HL-60 (cell line): ENCODE results near the gene SLC23A2.

ENCODE experiments used
- DNase-seq, 2 experiments: peaks; one replicate each; pipeline ENCODE4 v3.0.0-alpha.2; 2010 to 2020; ENCODE audit warnings: low read depth in 1 of 2, low spot score in 1 of 2
- H3K27ac ChIP-seq: fragments of 250-450 bp; sonication (Bioruptor Pico); replicated peaks from 2 replicates; pipeline ENCODE4 v1.5.1; 2020; ENCODE audit warnings: mild to moderate bottlenecking, moderate library complexity
- H3K27me3 ChIP-seq: fragments of 250-450 bp; sonication (Bioruptor Pico); 2 replicates; pipeline ENCODE4 v1.5.1; 2021; ENCODE audit warnings: mild to moderate bottlenecking, moderate library complexity; ENCODE audit not compliant: insufficient read depth, poor library complexity, severe bottlenecking
- H3K4me3 ChIP-seq: replicated peaks from 2 replicates; pipeline ENCODE4 v1.5.1; 2011; ENCODE audit warnings: mild to moderate bottlenecking, control low read depth, low read length; ENCODE audit not compliant: insufficient read depth
- CTCF ChIP-seq: IDR thresholded peaks from one replicate; pipeline ENCODE4 v1.5.1; 2011; ENCODE audit warnings: low read length, control low read depth, inconsistent platforms; ENCODE audit not compliant: insufficient read depth
- GABPA ChIP-seq: IDR thresholded peaks from 2 replicates; pipeline ENCODE4 v1.6.1; 2012; ENCODE audit warnings: low read depth
- POLR2AphosphoS5 ChIP-seq: IDR thresholded peaks from 2 replicates; pipeline ENCODE4 v1.6.1; 2012; ENCODE audit warnings: low read depth
- REST ChIP-seq: IDR thresholded peaks from 2 replicates; pipeline ENCODE4 v1.6.1; 2012; ENCODE audit warnings: low read depth; ENCODE audit not compliant: insufficient replicate concordance
- SPI1 ChIP-seq: IDR thresholded peaks from 2 replicates; pipeline ENCODE4 v1.6.1; 2012; ENCODE audit warnings: low read depth, mild to moderate bottlenecking, borderline replicate concordance

Gene SLC23A2

GRCh38 chr20:4953881-4954280 is 47.4 kb downstream of the SLC23A2 start:
- no peak for DNase-seq
- Histone ChIP-seq H3K27me3 (no peaks in the 10 kb centered on the region), H3K27ac (no peak overlapping the region)

GRCh38 chr20:4952229-4952628 is 49.1 kb downstream of the SLC23A2 start:
- H3K4me3 ChIP-seq, result no peak overlapping the region
- TF ChIP-seq CTCF (no peak), GABPA (no peak), REST (no peak), POLR2AphosphoS5 (no peak), SPI1 (no peak)
- no peak for DNase-seq
- H3K27ac ChIP-seq, result no peak overlapping the region
- no peaks in the 10 kb centered on the region for H3K27me3 ChIP-seq

More at GRCh38 chr20:4953881-4954280, 47.4 kb downstream of the SLC23A2 start:
- no peak overlapping the region for H3K4me3 ChIP-seq
- no peak for TF ChIP-seq SPI1
- TF ChIP-seq REST, result no peak
- no peak for TF ChIP-seq GABPA
- no peak for TF ChIP-seq CTCF
- TF ChIP-seq POLR2AphosphoS5, result no peak

- H3K27me3 ChIP-seq, result no peaks in the 10 kb centered on the region
- no peak overlapping the region for H3K4me3 ChIP-seq
- DNase-seq, result no peak
- no peak for TF ChIP-seq GABPA
- no peak for TF ChIP-seq POLR2AphosphoS5
- no peak for TF ChIP-seq SPI1
- TF ChIP-seq CTCF, result no peak
- no peak for TF ChIP-seq REST
- H3K27ac ChIP-seq, result no peak overlapping the region
Observed at GRCh38 chr20:4951299-4951698, 50.0 kb downstream of the SLC23A2 start.
